Fibroblast of skin of right biceps (primary cell): Measurements from ENCODE around the gene RYR3.

Source experiments
- DNase-seq: peaks from one replicate; pipeline ENCODE4 v3.0.0-alpha.2; 2013

RYR3 gene

GRCh38 chr15:33454346-33454745, 143.6 kb downstream of the RYR3 start:
- DNase-seq, result no peak

DNA sequence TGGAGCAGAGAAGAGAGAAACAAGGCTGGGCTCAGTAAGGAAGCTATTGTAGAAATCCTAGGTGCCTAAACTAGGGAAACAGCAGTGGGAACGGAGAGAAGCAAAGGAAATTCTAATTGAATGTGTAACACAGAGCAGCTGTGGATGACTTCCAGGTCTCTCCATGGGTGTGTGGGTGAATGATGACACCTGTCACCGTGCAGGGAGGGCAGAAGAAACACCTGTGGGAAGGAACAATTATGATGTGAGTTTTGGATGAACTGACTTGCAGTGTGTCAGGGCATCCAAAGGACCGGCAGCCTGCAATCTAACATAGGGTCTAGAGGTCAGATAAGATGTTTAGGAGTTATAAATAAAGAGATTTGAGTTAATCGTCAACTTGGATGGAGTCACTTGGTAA, 144.2 kb downstream of the RYR3 start:
- no peak for DNase-seq

- no peak for DNase-seq
Observed at GRCh38 chr15:33458421-33458820, 147.7 kb downstream of the RYR3 start.

DNA sequence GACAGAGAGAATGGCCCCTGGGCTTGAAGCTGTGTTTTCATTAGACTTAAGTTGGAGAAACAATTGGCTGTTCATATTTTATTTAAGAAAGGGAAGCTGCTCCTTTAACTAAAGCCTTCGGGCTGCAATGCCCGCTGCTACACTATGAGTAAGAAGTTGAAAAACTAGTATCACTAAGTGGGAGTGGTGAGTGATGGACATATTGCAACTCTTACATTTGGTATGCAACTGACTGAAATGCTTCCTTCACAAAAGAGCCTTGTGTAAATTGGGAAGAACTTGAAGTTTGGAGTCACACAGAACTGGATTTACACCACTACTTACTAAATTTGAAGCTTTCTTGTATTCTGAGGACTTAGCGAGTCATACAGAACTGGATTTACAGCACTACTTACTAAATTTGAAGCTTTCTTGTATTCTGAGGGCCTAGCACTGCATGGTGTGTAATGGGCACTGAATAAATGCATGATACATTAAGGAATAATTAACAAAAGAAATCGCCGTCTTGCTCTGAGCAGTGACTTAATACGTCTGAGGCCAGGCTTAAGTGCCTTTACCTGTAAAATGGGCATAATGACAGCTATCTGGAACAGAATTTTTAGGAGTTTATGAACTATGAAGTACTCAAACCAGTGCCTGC, 149.5 kb downstream of the RYR3 start:
- DNase-seq, result no peak

- no peak for DNase-seq
Observed at GRCh38 chr15:33461671-33462070, 150.9 kb downstream of the RYR3 start.

- DNase-seq, result no peak
Observed at GRCh38 chr15:33467146-33467815, 156.5 kb downstream of the RYR3 start.

DNA sequence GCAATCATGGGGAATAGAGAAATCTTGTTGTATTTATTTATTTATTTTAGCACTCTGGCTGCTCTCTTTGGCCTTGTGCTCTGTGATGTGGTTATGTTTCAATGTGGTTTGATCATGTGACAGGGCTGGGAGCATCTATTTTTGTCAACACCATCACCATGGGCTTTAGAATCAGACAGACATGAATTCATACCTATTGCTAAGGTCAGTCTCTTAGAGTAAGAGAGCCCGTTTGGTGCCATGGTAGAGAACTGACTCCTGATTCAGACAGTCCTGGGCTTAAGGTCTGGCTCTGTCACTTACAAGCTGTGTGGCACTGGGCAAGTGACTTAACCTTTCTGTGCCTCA, 157.0 kb downstream of the RYR3 start:
- no peak for DNase-seq

GRCh38 chr15:33468740-33469139, 158.0 kb downstream of the RYR3 start:
- DNase-seq, result no peak

- no peak for DNase-seq
Observed at GRCh38 chr15:33473005-33473404, 162.2 kb downstream of the RYR3 start.

- no peak for DNase-seq
Observed at GRCh38 chr15:33473714-33474113, 162.9 kb downstream of the RYR3 start.

DNA sequence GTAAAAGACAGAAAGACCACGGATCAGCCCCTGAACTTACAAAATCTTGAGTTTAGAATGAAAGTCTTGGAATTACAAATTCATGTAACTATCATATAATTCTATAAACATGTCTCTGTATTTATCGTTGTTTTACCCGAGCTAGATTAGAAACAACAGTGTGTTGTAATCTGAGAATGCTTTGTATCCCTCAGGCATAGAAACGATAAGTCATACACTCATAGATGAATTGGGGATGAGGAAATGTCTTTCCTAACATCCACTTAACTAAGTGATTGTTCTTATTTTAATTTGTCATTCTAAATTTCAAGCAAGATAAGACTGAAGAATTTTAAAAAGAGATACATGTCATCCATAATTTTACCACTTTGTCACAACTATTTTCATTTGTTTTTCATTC, 165.3 kb downstream of the RYR3 start:
- DNase-seq, result no peak

- DNase-seq, result no peak
Observed at GRCh38 chr15:33476908-33477307, 166.1 kb downstream of the RYR3 start.

DNA sequence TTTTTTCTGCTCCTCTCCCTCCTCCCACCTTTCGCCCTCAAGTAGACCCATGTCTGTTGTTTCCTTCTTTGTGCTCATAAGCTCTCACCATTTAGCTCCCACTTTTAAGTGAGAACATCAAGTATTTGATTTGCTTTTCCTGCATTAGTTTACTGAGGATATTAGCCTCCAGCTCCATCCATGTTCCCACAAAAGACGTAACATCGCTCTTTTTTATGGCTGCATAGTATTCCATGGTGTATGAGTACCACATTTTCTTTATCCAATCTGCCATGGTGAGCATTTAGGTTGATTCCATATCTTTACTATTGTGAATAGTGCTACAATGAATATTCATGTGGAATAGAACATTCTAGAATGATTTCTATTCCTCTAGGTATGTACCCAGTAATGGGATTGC, 178.6 kb downstream of the RYR3 start:
- no peak for DNase-seq

DNA sequence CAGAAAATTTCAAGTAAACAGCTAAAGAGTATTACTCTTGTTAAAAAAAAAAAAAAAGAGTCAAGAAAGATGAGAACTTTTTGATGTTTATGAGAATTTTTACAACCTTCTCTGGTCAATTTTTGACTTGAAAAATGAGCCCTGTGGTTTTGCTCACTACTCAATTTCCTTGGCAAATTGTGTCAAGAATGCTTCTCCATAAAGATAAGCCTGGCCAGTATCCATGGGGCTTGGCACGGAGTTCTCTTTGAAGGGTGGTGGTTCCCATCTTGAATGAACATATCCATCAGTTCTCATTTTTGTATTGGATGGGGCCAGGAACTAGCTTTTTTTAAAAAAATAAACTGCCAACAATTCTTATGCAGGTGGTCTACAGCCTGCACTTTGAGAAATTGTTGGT, 179.9 kb downstream of the RYR3 start:
- DNase-seq, result no peak

- DNase-seq, result no peak
Observed at GRCh38 chr15:33492434-33493052, 181.8 kb downstream of the RYR3 start.

- DNase-seq, result no peak
Observed at GRCh38 chr15:33494306-33494705, 183.5 kb downstream of the RYR3 start.

- no peak for DNase-seq
Observed at GRCh38 chr15:33500432-33501195, 189.8 kb downstream of the RYR3 start.

DNA sequence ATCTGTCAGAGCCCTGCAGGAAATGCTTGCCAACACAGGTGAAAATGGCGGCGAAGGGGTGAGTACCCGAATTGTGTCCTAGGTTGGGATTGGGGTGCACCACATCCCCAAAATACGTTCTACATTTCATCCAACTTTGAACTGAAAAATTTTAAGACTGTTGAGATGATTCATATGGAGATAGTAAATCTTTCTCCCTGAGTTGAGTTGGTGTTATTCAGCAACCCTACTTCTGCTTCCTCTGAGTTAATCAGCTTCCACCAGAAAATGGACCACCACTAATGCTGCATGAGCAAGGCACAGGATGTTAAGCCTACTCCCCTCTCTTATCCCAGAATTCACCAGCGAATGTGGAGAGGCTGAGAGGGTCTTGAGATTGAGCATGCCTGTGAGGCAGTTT, 192.9 kb downstream of the RYR3 start:
- no peak for DNase-seq

- no peak for DNase-seq
Observed at GRCh38 chr15:33506781-33507296, 196.1 kb downstream of the RYR3 start.

- DNase-seq, result no peak
Observed at GRCh38 chr15:33508703-33509102, 197.9 kb downstream of the RYR3 start.

- DNase-seq, result no peak
Observed at GRCh38 chr15:33515121-33515520, 204.4 kb downstream of the RYR3 start.

- no peak for DNase-seq
Observed at GRCh38 chr15:33516563-33516962, 205.8 kb downstream of the RYR3 start.

GRCh38 chr15:33517944-33518343, 207.2 kb downstream of the RYR3 start:
- DNase-seq, result no peak

- DNase-seq, result no peak
Observed at GRCh38 chr15:33518421-33518820, 207.7 kb downstream of the RYR3 start.
